COR-L47 (cell line): ENCODE data around the gene CSTF3.

Experiments
- DNase-seq: peaks from one replicate; lab custom pipeline; 2025; lab: John Stamatoyannopoulos, UW

CSTF3 gene

GRCh38 chr11:33040862-33041453, 120.3 kb downstream of the CSTF3 start:
- no peak for DNase-seq

- DNase-seq = peak; percentile 58
Measured at GRCh38 chr11:33040033-33040861, 121.0 kb downstream of the CSTF3 start.

- DNase-seq = peak; percentile 93
Measured at GRCh38 chr11:33039274-33040032, 121.8 kb downstream of the CSTF3 start, which contains the start of gene TCP11L1. TSS of gene TCP11L1 (plus strand) at chr11:33039572. CDS start at chr11:33043774, 4,202 bp downstream.

GRCh38 chr11:33035011-33035410, 126.3 kb downstream of the CSTF3 start:
- DNase-seq = no peak
